ENCODE data around the gene BCL2L13.

DNA sequence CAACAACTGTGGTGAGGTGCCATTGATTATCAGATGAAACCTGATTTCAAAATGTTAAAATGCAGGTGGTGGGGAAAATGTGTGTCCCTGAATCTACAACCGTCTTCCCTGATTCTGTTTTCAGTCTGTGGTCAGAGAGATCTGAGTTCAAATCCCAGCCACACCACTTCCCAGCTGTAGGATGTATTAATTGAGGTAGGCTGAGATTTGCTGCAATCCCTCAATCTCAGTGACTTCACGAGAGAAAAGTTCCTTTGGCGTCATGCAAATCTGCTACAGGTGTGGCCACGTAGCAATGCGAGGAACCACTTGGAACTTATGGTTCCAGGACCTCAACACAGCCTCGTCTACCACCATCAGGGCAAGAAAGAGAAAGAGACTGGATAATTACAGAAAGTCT lies 56.2 kb downstream of the BCL2L13 start:
- TF ChIP-seq EZH2 (IDR thresholded peaks at IDR 0.05; ENCODE audit: borderline replicate concordance, low read length): no peak
- TF ChIP-seq, protein P1, sequence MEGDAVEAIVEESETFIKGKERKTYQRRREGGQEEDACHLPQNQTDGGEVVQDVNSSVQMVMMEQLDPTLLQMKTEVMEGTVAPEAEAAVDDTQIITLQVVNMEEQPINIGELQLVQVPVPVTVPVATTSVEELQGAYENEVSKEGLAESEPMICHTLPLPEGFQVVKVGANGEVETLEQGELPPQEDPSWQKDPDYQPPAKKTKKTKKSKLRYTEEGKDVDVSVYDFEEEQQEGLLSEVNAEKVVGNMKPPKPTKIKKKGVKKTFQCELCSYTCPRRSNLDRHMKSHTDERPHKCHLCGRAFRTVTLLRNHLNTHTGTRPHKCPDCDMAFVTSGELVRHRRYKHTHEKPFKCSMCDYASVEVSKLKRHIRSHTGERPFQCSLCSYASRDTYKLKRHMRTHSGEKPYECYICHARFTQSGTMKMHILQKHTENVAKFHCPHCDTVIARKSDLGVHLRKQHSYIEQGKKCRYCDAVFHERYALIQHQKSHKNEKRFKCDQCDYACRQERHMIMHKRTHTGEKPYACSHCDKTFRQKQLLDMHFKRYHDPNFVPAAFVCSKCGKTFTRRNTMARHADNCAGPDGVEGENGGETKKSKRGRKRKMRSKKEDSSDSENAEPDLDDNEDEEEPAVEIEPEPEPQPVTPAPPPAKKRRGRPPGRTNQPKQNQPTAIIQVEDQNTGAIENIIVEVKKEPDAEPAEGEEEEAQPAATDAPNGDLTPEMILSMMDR (conservative IDR thresholded peaks at IDR 0.05 in 1 of 2, IDR thresholded peaks at IDR 0.05 in 1 of 2; ENCODE audit: extremely low read depth in 1 of 2, insufficient read depth in 1 of 2, low read depth in 1 of 2, low read length in 2 of 2): no peak
